IMR-90 (cell line): ENCODE data around the gene CECR2. TPM values are rescaled to one million over a fixed set of nuclear protein-coding genes. Genes with fewer than 3 reads are reported as not detected.

ENCODE experiments used
- ATAC-seq: fragments of 200-7000 bp; cut with Tn5 transposase; 2 replicates; pipeline ENCODE4 v1.9.1; 2020; ENCODE audit warnings: low read depth, mild to moderate bottlenecking, moderate library complexity
- BruUV-seq: library from RNA; stranded (reverse); fragments of 400-500 nt; replicated peaks from 2 replicates; lab custom pipeline; 2021; lab: Mats Ljungman, UMichigan
- CTCF ChIA-PET: fragments of 300-600 bp; formaldehyde crosslinking; extraction: SDS; loops from one replicate; lab custom pipeline; 2021; ENCODE audit warnings: antibody characterized with exemption; lab: Yijun Ruan, JAX
- POLR2A ChIA-PET: fragments of 300-600 bp; sonication (Branson Sonifier 250); formaldehyde crosslinking; loops from one replicate; lab custom pipeline; 2022; ENCODE audit warnings: antibody characterized with exemption; ENCODE audit not compliant: unreplicated experiment; lab: Charles Lee
- DNase-seq: peaks from one replicate; pipeline ENCODE4 v3.0.0; 2013
- H2AFZ ChIP-seq: replicated peaks from 2 replicates; pipeline ENCODE3; 2013; ENCODE audit warnings: low read length, mild to moderate bottlenecking; ENCODE audit not compliant: poor library complexity
- H2AK5ac ChIP-seq: 2 replicates; pipeline ENCODE4 v1.6.1; 2013; ENCODE audit warnings: low read depth, low read length, inconsistent platforms
- H2AK9ac ChIP-seq: replicated peaks from 2 replicates; pipeline ENCODE3; 2013; ENCODE audit warnings: mild to moderate bottlenecking, low read depth, low read length, moderate library complexity; ENCODE audit not compliant: poor library complexity
- H2BK120ac ChIP-seq: 2 replicates; pipeline ENCODE4 v1.6.1; 2013; ENCODE audit warnings: low read depth, low read length, inconsistent platforms
- H2BK15ac ChIP-seq: 3 replicates; pipeline ENCODE4 v1.6.1; 2013; ENCODE audit warnings: low read depth, low read length, inconsistent platforms
- H2BK20ac ChIP-seq: 2 replicates; pipeline ENCODE4 v1.6.1; 2013; ENCODE audit warnings: low read depth, mild to moderate bottlenecking, inconsistent platforms, low read length, moderate library complexity
- H2BK5ac ChIP-seq: 2 replicates; pipeline ENCODE4 v1.6.1; 2013; ENCODE audit warnings: mild to moderate bottlenecking, low read depth, low read length, inconsistent platforms; ENCODE audit not compliant: poor library complexity, severe bottlenecking
- H3K14ac ChIP-seq: replicated peaks from 2 replicates; pipeline ENCODE4 v1.6.1; 2013; ENCODE audit warnings: low read depth, low read length, inconsistent platforms
- H3K18ac ChIP-seq: 2 replicates; pipeline ENCODE4 v1.6.1; 2013; ENCODE audit warnings: low read depth, low read length, control low read depth
- H3K23ac ChIP-seq: 2 replicates; pipeline ENCODE4 v1.6.1; 2013; ENCODE audit warnings: low read depth, low read length, inconsistent platforms
- H3K27ac ChIP-seq: 2 replicates; pipeline ENCODE4 v1.5.1; 2013; ENCODE audit warnings: mild to moderate bottlenecking, control low read depth, low read length; ENCODE audit not compliant: insufficient read depth
- H3K27me3 ChIP-seq: 2 replicates; pipeline ENCODE4 v1.6.1; 2013; ENCODE audit warnings: low read length; ENCODE audit not compliant: control insufficient read depth, insufficient read depth
- H3K36me3 ChIP-seq: 2 replicates; pipeline ENCODE4 v1.6.1; 2013; ENCODE audit warnings: low read length, mixed read lengths; ENCODE audit not compliant: control insufficient read depth, insufficient read depth
- H3K4ac ChIP-seq: 2 replicates; pipeline ENCODE4 v1.6.1; 2013; ENCODE audit warnings: low read depth, low read length, inconsistent platforms
- H3K4me1 ChIP-seq: 2 replicates; pipeline ENCODE4 v1.6.1; 2013; ENCODE audit warnings: low read length, mixed read lengths; ENCODE audit not compliant: control insufficient read depth, insufficient read depth
- H3K4me2 ChIP-seq: 2 replicates; pipeline ENCODE4 v1.6.1; 2013; ENCODE audit warnings: low read depth, mild to moderate bottlenecking, control low read depth, low read length, moderate library complexity
- H3K4me3 ChIP-seq: 2 replicates; pipeline ENCODE4 v1.5.1; 2013; ENCODE audit warnings: low read depth, mild to moderate bottlenecking, control low read depth, low read length, moderate library complexity; ENCODE audit not compliant: insufficient read depth
- H3K56ac ChIP-seq: 2 replicates; pipeline ENCODE4 v1.6.1; 2013; ENCODE audit warnings: low read length, inconsistent platforms; ENCODE audit not compliant: insufficient read depth; ENCODE audit errors: extremely low read depth
- H3K79me1 ChIP-seq, 2 experiments: 2 replicates each; pipeline ENCODE4 v1.6.1; 2013; ENCODE audit warnings: low read length in 2 of 2, inconsistent platforms in 1 of 2, low read depth in 1 of 2
- H3K9ac ChIP-seq: 2 replicates; pipeline ENCODE4 v1.6.1; 2013; ENCODE audit warnings: low read depth, low read length, control low read depth
- H3K9me1 ChIP-seq: 2 replicates; pipeline ENCODE4 v1.6.1; 2013; ENCODE audit warnings: low read length, inconsistent platforms; ENCODE audit not compliant: insufficient read depth
- H3K9me3 ChIP-seq: 2 replicates; pipeline ENCODE4 v1.6.1; 2013; ENCODE audit warnings: low read length; ENCODE audit not compliant: control insufficient read depth, insufficient read depth
- H4K20me1 ChIP-seq: 2 replicates; pipeline ENCODE4 v1.6.1; 2013; ENCODE audit warnings: low read length, inconsistent platforms; ENCODE audit not compliant: insufficient read depth
- H4K5ac ChIP-seq: 2 replicates; pipeline ENCODE4 v1.6.1; 2013; ENCODE audit warnings: mild to moderate bottlenecking, low read depth, low read length, control low read depth
- H4K8ac ChIP-seq, 2 experiments: 2 replicates each; pipeline ENCODE4 v1.6.1; 2013; ENCODE audit warnings: low read depth in 2 of 2, low read length in 2 of 2, control low read depth in 1 of 2, inconsistent platforms in 1 of 2
- H4K91ac ChIP-seq: 2 replicates; pipeline ENCODE4 v1.6.1; 2013; ENCODE audit warnings: low read depth, low read length, inconsistent platforms; ENCODE audit not compliant: insufficient read depth
- BHLHE40 ChIP-seq: fragments of 150-350 bp; IDR thresholded peaks from 2 replicates; pipeline ENCODE4 v1.6.1; 2016; ENCODE audit warnings: mild to moderate bottlenecking, low read depth, low read length
- CHD1 ChIP-seq: IDR thresholded peaks from 2 replicates; pipeline ENCODE4 v1.6.1; 2012; ENCODE audit warnings: low read depth, low read length, improper control_type of control experiment
- CTCF ChIP-seq: conservative IDR thresholded peaks from 2 replicates; pipeline ENCODE4 v1.5.1; 2012; ENCODE audit warnings: mild to moderate bottlenecking, low read depth, low read length, improper control_type of control experiment
- ELK1 ChIP-seq: fragments of 150-350 bp; IDR thresholded peaks from 2 replicates; pipeline ENCODE4 v1.6.1; 2016; ENCODE audit warnings: low read depth, mild to moderate bottlenecking, low read length, moderate library complexity, borderline replicate concordance
- FOS ChIP-seq: fragments of 150-350 bp; IDR thresholded peaks from 2 replicates; pipeline ENCODE4 v1.6.1; 2016; ENCODE audit warnings: low read depth, low read length
- MAFK ChIP-seq: IDR thresholded peaks from 2 replicates; pipeline ENCODE4 v1.6.1; 2012; ENCODE audit warnings: low read depth, low read length, improper control_type of control experiment
- NFE2L2 ChIP-seq: fragments of 150-350 bp; IDR thresholded peaks from 2 replicates; pipeline ENCODE4 v1.6.1; 2016; ENCODE audit warnings: low read depth, mild to moderate bottlenecking, low read length
- RCOR1 ChIP-seq: IDR thresholded peaks from 2 replicates; pipeline ENCODE4 v1.6.1; 2012; ENCODE audit warnings: mild to moderate bottlenecking, low read length, improper control_type of control experiment; ENCODE audit not compliant: insufficient replicate concordance
- SMC3 ChIP-seq: fragments of 150-350 bp; IDR thresholded peaks from 2 replicates; pipeline ENCODE4 v1.6.1; 2016; ENCODE audit warnings: low read depth, mild to moderate bottlenecking, antibody characterized with exemption, low read length, moderate library complexity
- USF2 ChIP-seq: fragments of 150-350 bp; IDR thresholded peaks from 2 replicates; pipeline ENCODE4 v1.6.1; 2017; ENCODE audit warnings: mild to moderate bottlenecking, antibody characterized with exemption, low read length, low read depth
- WGBS, 2 experiments: methylation state at CpG; one replicate each; pipeline versions ENCODE4 v1.1.5 to v1.1.7; 2013; ENCODE audit warnings: missing lambda C conversion rate in 2 of 2; ENCODE audit not compliant: insufficient read length in 1 of 2; ENCODE audit errors: extremely low coverage in 2 of 2; 5-methylcytosine and 5-hydroxymethylcytosine counted together
- dilution Hi-C: fragments of 300-500 bp; cut with HindIII; formaldehyde crosslinking; loops from one replicate; pipeline ENCODE4 v1.14.3; 2018; ENCODE audit warnings: low sequenced_read_pairs; ENCODE audit not compliant: unreplicated experiment
- in situ Hi-C: fragments of 300-500 bp; cut with MboI; formaldehyde crosslinking; loops from 3 replicates; pipeline ENCODE4 v1.14.3; 2019; ENCODE audit warnings: low sequenced_read_pairs, inconsistent platforms, mixed read lengths
- intact Hi-C: fragments of 100-400 bp; cut with micrococcal nuclease; formaldehyde crosslinking; loops from 2 replicates; pipeline ENCODE4 v1.10.0; 2022
- polyA plus RNA-seq, 3 experiments: library from polyadenylated mRNA; depleted of rRNA; stranded (reverse); fragments of >200 nt; gene quantifications; 2 replicates each; pipeline ENCODE4 v1.2.3, GENCODE V29; 2012; ENCODE audit warnings: low replicate concordance in 1 of 3
- total RNA-seq: library from RNA; depleted of rRNA; stranded (reverse); fragments of >200 nt; gene quantifications from 2 replicates; pipeline ENCODE4 v1.2.3, GENCODE V29; 2012

The CECR2 gene
- total and polyA plus RNA-seq, 2 of the 4 experiments (the other 2 are of a cell fraction), result under 0.01 TPM; not detected in 1

GRCh38 chr22:17536269-17536668 is 167.0 kb downstream of the CECR2 start:
- Histone ChIP-seq H3K23ac (no peak overlapping the region), H2AK9ac (no peak overlapping the region), H4K91ac (no peak overlapping the region), H3K36me3 (no peaks in the 10 kb centered on the region), H4K8ac (no peak overlapping the region), H3K9ac (no peak overlapping the region), H4K5ac (no peak overlapping the region), H3K79me1 (no peaks in the 10 kb centered on the region), H2AFZ (no peak overlapping the region), H3K27ac (no peak overlapping the region), H3K27me3 (peaks cover 1% of the 10 kb centered on the region; the same call in 1 of the 2 replicates), H3K4me2 (no peak overlapping the region), H2AK5ac (no peak overlapping the region), H4K20me1 (no peaks in the 10 kb centered on the region), H3K9me1 (no peaks in the 10 kb centered on the region), H3K4me3 (no peak overlapping the region), H3K4ac (no peak overlapping the region), H2BK5ac (no peak overlapping the region), H2BK15ac (no peak overlapping the region), H3K9me3 (no peaks in the 10 kb centered on the region), H3K4me1 (no peaks in the 10 kb centered on the region), H3K14ac (no peak overlapping the region), H3K18ac (no peak overlapping the region), H2BK20ac (no peak overlapping the region), H2BK120ac (no peak overlapping the region), H3K56ac (no peak overlapping the region)
- dilution Hi-C loops, result no loop called here
- BruUV-seq, result no TSS peak
- no CpG with 5 or more reads among the region's 5 CpGs for WGBS, 2 experiments
- POLR2A ChIA-PET, result no interaction called here
- no peak for ATAC-seq
- TF ChIP-seq SMC3 (no peak), CHD1 (no peak), RCOR1 (no peak), NFE2L2 (no peak), USF2 (no peak), MAFK (no peak), FOS (no peak), BHLHE40 (no peak), ELK1 (no peak), CTCF (no peak)
- intact Hi-C loops, result no loop called here
- in situ Hi-C loops, result no loop called here
- no peak for DNase-seq
- CTCF ChIA-PET, result interaction anchor here (1.0 kb wide), 1 partner anchor 23 kb away, joined by 3 read pairs; no protein-coding TSS in a partner anchor
